Natural killer cell treated with Interleukin-12 subunit alpha and Interleukin-12 subunit beta and Interleukin-15 and Interleukin-18, amount 100 ng/mL, for 72 hours (primary cell): ENCODE data around the gene HID1. TPM values are rescaled to one million over a fixed set of nuclear protein-coding genes. Genes with fewer than 3 reads are reported as not detected.
"Not testable (repeated sequence)": the region's sequence is repeated elsewhere in the genome, so short reads cannot be mapped to it uniquely, and the experiment has no call there.

Experiments
- ATAC-seq, 2 donors: fragments of 150-1000 bp; cut with Tn5 transposase in 1 of 2; sonication (Bioruptor Pico), chemical (Tn5 transposase) in 1 of 2; 2 replicates each; pipeline ENCODE4 v1.10.0; 2021
- DNase-seq: peaks from one replicate; pipeline ENCODE4 v3.0.0; 2022; ENCODE audit warnings: low spot score
- H3K27ac Mint-ChIP-seq, 2 donors: 1 replicate in 1 of 2; 2 replicates in 1 of 2; pipeline ENCODE4 v1.8.0; 2022; ENCODE audit warnings: mixed read lengths in 2 of 2, mild to moderate bottlenecking in 1 of 2, moderate library complexity in 1 of 2
- H3K27me3 Mint-ChIP-seq, 2 donors: 1 replicate in 1 of 2; 2 replicates in 1 of 2; pipeline ENCODE4 v1.8.0; 2022; ENCODE audit warnings: mixed read lengths in 2 of 2
- H3K36me3 Mint-ChIP-seq: one replicate; pipeline ENCODE4 v1.8.0; 2022; ENCODE audit warnings: mixed read lengths
- H3K4me1 Mint-ChIP-seq, 2 donors: 1 replicate in 1 of 2; 2 replicates in 1 of 2; pipeline ENCODE4 v1.8.0; 2022; ENCODE audit warnings: low read depth in 2 of 2, mixed read lengths in 2 of 2, mild to moderate bottlenecking in 1 of 2
- H3K4me3 Mint-ChIP-seq: one replicate; pipeline ENCODE4 v1.8.0; 2022; ENCODE audit warnings: mixed read lengths
- H3K9me3 Mint-ChIP-seq: 2 replicates; pipeline ENCODE4 v1.8.0; 2022; ENCODE audit warnings: mixed read lengths
- total RNA-seq, 2 donors: library from RNA; stranded (reverse); gene quantifications; one replicate each; pipeline ENCODE4 v1.2.3, GENCODE V29; 2022

HID1 gene
- total RNA-seq, 2 donors from 2014 or later, result 0.47 to 0.83 TPM

- H3K36me3 Mint-ChIP-seq, H3K9me3 Mint-ChIP-seq, ATAC-seq, H3K4me1 Mint-ChIP-seq, H3K4me3 Mint-ChIP-seq, H3K27ac Mint-ChIP-seq, DNase-seq, H3K27me3 Mint-ChIP-seq: not testable (repeated sequence)
Observed at GRCh38 chr17:74909097-74909496, 63.5 kb downstream of the HID1 start.

- no peak for DNase-seq
- Mint-ChIP-seq H3K9me3 (no peaks in the 10 kb centered on the region), H3K4me3 (no peak overlapping the region), H3K36me3 (no peaks in the 10 kb centered on the region), H3K27ac (no peak overlapping the region), H3K4me1 (peaks cover 0 to 2% of the 10 kb centered on the region in 2 donors), H3K27me3 (peaks cover 0 to 6% of the 10 kb centered on the region in 2 donors)
- no peak for ATAC-seq
Observed at GRCh38 chr17:74907012-74907411, 65.5 kb downstream of the HID1 start.

GRCh38 chr17:74906214-74906793, 66.3 kb downstream of the HID1 start:
- not testable (repeated sequence) for H3K4me1 Mint-ChIP-seq, H3K27ac Mint-ChIP-seq, H3K36me3 Mint-ChIP-seq, ATAC-seq, H3K9me3 Mint-ChIP-seq, H3K27me3 Mint-ChIP-seq, DNase-seq, H3K4me3 Mint-ChIP-seq

- peak in 1 of 2 donors; percentile 24 for ATAC-seq
- H3K9me3 Mint-ChIP-seq, result no peaks in the 10 kb centered on the region
- peaks cover 0 to 2% of the 10 kb centered on the region in 2 donors for H3K4me1 Mint-ChIP-seq
- peaks cover 0 to 10% of the 10 kb centered on the region in 2 donors for H3K27me3 Mint-ChIP-seq
- DNase-seq, result no peak
- H3K4me3 Mint-ChIP-seq, result no peak overlapping the region
- no peaks in the 10 kb centered on the region for H3K36me3 Mint-ChIP-seq
- H3K27ac Mint-ChIP-seq, result no peak overlapping the region
Observed at GRCh38 chr17:74904687-74905409, 67.7 kb downstream of the HID1 start.

GRCh38 chr17:74903671-74904070, 68.9 kb downstream of the HID1 start:
- Mint-ChIP-seq H3K27me3 (peaks cover 0 to 7% of the 10 kb centered on the region in 2 donors), H3K9me3 (no peaks in the 10 kb centered on the region), H3K36me3 (no peaks in the 10 kb centered on the region), H3K4me1 (peaks cover 0 to 2% of the 10 kb centered on the region in 2 donors), H3K4me3 (no peak overlapping the region), H3K27ac (no peak overlapping the region)
- ATAC-seq (no peak), DNase-seq (no peak)

GRCh38 chr17:74903034-74903433, 69.5 kb downstream of the HID1 start:
- peaks cover 0 to 2% of the 10 kb centered on the region in 2 donors for H3K4me1 Mint-ChIP-seq

GRCh38 chr17:74901353-74902135, 71.0 kb downstream of the HID1 start:
- Mint-ChIP-seq H3K9me3 (no peaks in the 10 kb centered on the region), H3K27ac (no peak overlapping the region)
- DNase-seq, result no peak

More at GRCh38 chr17:74903034-74903433, 69.5 kb downstream of the HID1 start:
- ATAC-seq (no peak), DNase-seq (no peak)
- peaks cover 0 to 7% of the 10 kb centered on the region in 2 donors for H3K27me3 Mint-ChIP-seq
- no peak overlapping the region for H3K27ac Mint-ChIP-seq
- H3K36me3 Mint-ChIP-seq, result no peaks in the 10 kb centered on the region
- H3K9me3 Mint-ChIP-seq, result no peaks in the 10 kb centered on the region
- H3K4me3 Mint-ChIP-seq, result no peak overlapping the region

More at GRCh38 chr17:74901353-74902135, 71.0 kb downstream of the HID1 start:
- ATAC-seq, result peak in 1 of 2 donors; percentile 31
- H3K36me3 Mint-ChIP-seq, result no peaks in the 10 kb centered on the region
- no peak overlapping the region for H3K4me3 Mint-ChIP-seq
- peaks cover 0 to 2% of the 10 kb centered on the region in 2 donors for H3K4me1 Mint-ChIP-seq
- peaks cover 3 to 9% of the 10 kb centered on the region in 2 donors for H3K27me3 Mint-ChIP-seq

Other genes starting within 250 kb of the HID1 start
- gene RAB37, start 235.5 kb downstream of the HID1 start, total RNA-seq, result 1 to 10 TPM; 1.3 to 3.3 TPM
- gene NHERF1, start 224.1 kb downstream of the HID1 start, total RNA-seq, result 100 to 1,000 TPM; 159 to 187 TPM
- 10 to 100 TPM; 42.9 to 60.7 TPM for gene NAT9, start 196.4 kb downstream of the HID1 start, total RNA-seq
- not detected for gene GRIN2C, start 112.9 kb downstream of the HID1 start, total RNA-seq
- gene FDXR, start 99.8 kb downstream of the HID1 start, total RNA-seq, result 10 to 100 TPM in 1 of 2 donors, 1 to 10 TPM in 1; 9.8 to 16.7 TPM
- not detected for gene FADS6, start 79.1 kb downstream of the HID1 start, total RNA-seq
- gene USH1G, start 49.5 kb downstream of the HID1 start, total RNA-seq, result not detected
- not detected for gene OTOP2, start 48.5 kb downstream of the HID1 start, total RNA-seq
- not detected for gene OTOP3, start 36.9 kb downstream of the HID1 start, total RNA-seq
- gene CDR2L, start 14.9 kb upstream of the HID1 start, total RNA-seq, result under 1 TPM; 0.07 to 0.47 TPM
- gene MRPL58, start 39.9 kb upstream of the HID1 start, total RNA-seq, result 10 to 100 TPM; 46.6 to 61.8 TPM
- 100 to 1,000 TPM; 153 to 187 TPM for gene ATP5PD, start 74.2 kb upstream of the HID1 start, total RNA-seq
- gene KCTD2, start 74.5 kb upstream of the HID1 start, total RNA-seq, result 10 to 100 TPM; 20.0 to 20.1 TPM
- 1 to 10 TPM; 4.6 TPM for gene SLC16A5, start 115.2 kb upstream of the HID1 start, total RNA-seq
- gene ARMC7, start 137.2 kb upstream of the HID1 start, total RNA-seq, result 10 to 100 TPM; 13.3 to 13.7 TPM
- gene NT5C, start 159.0 kb upstream of the HID1 start, total RNA-seq, result 10 to 100 TPM; 76.9 to 87.9 TPM
- 100 to 1,000 TPM; 219 to 351 TPM for gene JPT1, start 181.8 kb upstream of the HID1 start, total RNA-seq
- 100 to 1,000 TPM; 332 to 497 TPM for gene SUMO2, start 210.2 kb upstream of the HID1 start, total RNA-seq
- 100 to 1,000 TPM in 1 of 2 donors, 10 to 100 TPM in 1; 94.1 to 202 TPM for gene NUP85, start 232.9 kb upstream of the HID1 start, total RNA-seq